Skeletal muscle satellite cell (primary cell): Measurements from ENCODE around the gene PGLYRP4.

Source experiments
- H3K27me3 ChIP-seq: 2 replicates; pipeline ENCODE4 v1.7.0; 2013; ENCODE audit warnings: low read length; ENCODE audit not compliant: control insufficient read depth, insufficient read depth
- H3K36me3 ChIP-seq: 2 replicates; pipeline ENCODE4 v1.7.0; 2013; ENCODE audit warnings: mild to moderate bottlenecking, control low read depth, low read length; ENCODE audit not compliant: insufficient read depth
- H3K4me1 ChIP-seq: 2 replicates; pipeline ENCODE4 v1.7.0; 2013; ENCODE audit warnings: low read length; ENCODE audit not compliant: control insufficient read depth, insufficient read depth
- H3K4me2 ChIP-seq: 2 replicates; pipeline ENCODE4 v1.7.0; 2013; ENCODE audit warnings: mild to moderate bottlenecking, low read length
- H3K4me3 ChIP-seq: 2 replicates; pipeline ENCODE4 v1.7.0; 2013; ENCODE audit warnings: low read length
- H3K9ac ChIP-seq: 2 replicates; pipeline ENCODE4 v1.7.0; 2013; ENCODE audit warnings: mild to moderate bottlenecking, low read depth, low read length, moderate library complexity
- H3K9me3 ChIP-seq: replicated peaks from 2 replicates; pipeline ENCODE4 v1.7.0; 2013; ENCODE audit warnings: mild to moderate bottlenecking, control low read depth, low read length

The PGLYRP4 gene

GRCh38 chr1:153372571-153372970 is 23.9 kb upstream of the PGLYRP4 start:
- Histone ChIP-seq H3K4me3 (no peak overlapping the region), H3K9ac (no peak overlapping the region), H3K4me2 (no peak overlapping the region), H3K4me1 (no peaks in the 10 kb centered on the region), H3K9me3 (no peaks in the 10 kb centered on the region), H3K36me3 (no peaks in the 10 kb centered on the region), H3K27me3 (peaks cover 9% of the 10 kb centered on the region)

DNA sequence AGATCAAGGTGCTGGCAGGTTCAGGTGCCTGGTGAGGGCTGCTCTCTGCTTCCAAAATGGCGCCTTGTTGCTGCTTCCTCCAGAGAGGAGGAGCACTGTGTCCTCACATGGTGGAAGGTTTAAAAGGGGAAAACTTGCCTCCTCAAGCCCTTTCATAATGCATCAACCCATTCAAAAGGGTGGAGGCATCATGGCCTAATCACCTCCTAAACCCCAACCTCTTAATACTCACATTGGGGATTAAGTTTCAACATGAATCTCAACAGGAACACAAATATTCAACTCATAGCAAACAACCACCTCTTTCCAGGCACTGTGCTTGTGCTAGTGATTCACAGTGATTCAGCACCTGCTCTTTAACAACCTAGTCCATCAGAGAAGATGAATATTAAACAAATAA is 22.6 kb upstream of the PGLYRP4 start:
- Histone ChIP-seq H3K4me2 (no peak overlapping the region), H3K27me3 (peaks cover 18% of the 10 kb centered on the region), H3K9ac (no peak overlapping the region), H3K36me3 (no peaks in the 10 kb centered on the region), H3K4me3 (no peak overlapping the region), H3K4me1 (no peaks in the 10 kb centered on the region), H3K9me3 (no peaks in the 10 kb centered on the region)

- H3K9ac ChIP-seq: no peak overlapping the region
- no peak overlapping the region for H3K4me2 ChIP-seq
- peaks cover 20% of the 10 kb centered on the region for H3K27me3 ChIP-seq
- no peaks in the 10 kb centered on the region for H3K4me1 ChIP-seq
- no peaks in the 10 kb centered on the region for H3K36me3 ChIP-seq
- H3K9me3 ChIP-seq: no peaks in the 10 kb centered on the region
- H3K4me3 ChIP-seq: no peak overlapping the region
Measured at GRCh38 chr1:153370146-153370545, 21.5 kb upstream of the PGLYRP4 start.

DNA sequence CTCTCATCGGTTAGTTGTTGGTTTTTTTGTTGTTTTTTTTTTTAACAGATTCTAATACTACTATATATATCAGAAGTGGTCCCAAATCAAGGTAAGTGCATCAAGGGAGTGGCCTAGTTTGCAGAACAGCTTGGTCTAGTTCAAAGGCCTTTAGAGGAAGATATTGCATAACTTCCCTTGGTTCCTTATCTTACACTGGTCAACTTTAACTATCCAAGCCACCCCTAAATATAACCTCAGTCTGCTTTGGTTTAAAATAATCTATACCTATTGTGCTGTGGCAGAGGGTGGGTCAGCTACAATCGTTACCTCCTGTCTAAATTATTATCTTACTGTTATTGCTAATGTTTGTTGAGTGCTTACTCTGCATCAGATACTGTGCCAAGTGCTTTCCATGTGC is 19.9 kb upstream of the PGLYRP4 start:
- Histone ChIP-seq H3K4me3 (no peak overlapping the region), H3K9ac (no peak overlapping the region), H3K27me3 (peaks cover 33% of the 10 kb centered on the region), H3K9me3 (no peaks in the 10 kb centered on the region), H3K36me3 (no peaks in the 10 kb centered on the region), H3K4me1 (no peaks in the 10 kb centered on the region), H3K4me2 (no peak overlapping the region)

GRCh38 chr1:153367090-153367489 is 18.4 kb upstream of the PGLYRP4 start:
- no peaks in the 10 kb centered on the region for H3K4me1 ChIP-seq
- no peak overlapping the region for H3K4me2 ChIP-seq
- no peaks in the 10 kb centered on the region for H3K36me3 ChIP-seq
- H3K9me3 ChIP-seq: no peaks in the 10 kb centered on the region
- no peak overlapping the region for H3K4me3 ChIP-seq
- H3K27me3 ChIP-seq: peaks cover 43% of the 10 kb centered on the region
- no peak overlapping the region for H3K9ac ChIP-seq

GRCh38 chr1:153366261-153366660 is 17.6 kb upstream of the PGLYRP4 start:
- Histone ChIP-seq H3K36me3 (no peaks in the 10 kb centered on the region), H3K4me3 (no peak overlapping the region), H3K4me2 (no peak overlapping the region), H3K27me3 (peaks cover 46% of the 10 kb centered on the region), H3K9ac (no peak overlapping the region), H3K4me1 (no peaks in the 10 kb centered on the region), H3K9me3 (no peaks in the 10 kb centered on the region)

- Histone ChIP-seq H3K9me3 (no peaks in the 10 kb centered on the region), H3K9ac (no peak overlapping the region), H3K4me1 (no peaks in the 10 kb centered on the region), H3K36me3 (no peaks in the 10 kb centered on the region), H3K4me3 (no peak overlapping the region), H3K4me2 (no peak overlapping the region), H3K27me3 (peaks cover 50% of the 10 kb centered on the region)
Measured at GRCh38 chr1:153365696-153366095, 17.1 kb upstream of the PGLYRP4 start.

- Histone ChIP-seq H3K9me3 (no peaks in the 10 kb centered on the region), H3K4me2 (no peak overlapping the region), H3K27me3 (peaks cover 50% of the 10 kb centered on the region), H3K9ac (no peak overlapping the region), H3K4me1 (no peaks in the 10 kb centered on the region), H3K36me3 (no peaks in the 10 kb centered on the region), H3K4me3 (no peak overlapping the region)
Measured at GRCh38 chr1:153364766-153365666, 16.4 kb upstream of the PGLYRP4 start.

- Histone ChIP-seq H3K4me3 (no peak overlapping the region), H3K36me3 (no peaks in the 10 kb centered on the region), H3K4me2 (no peak overlapping the region), H3K4me1 (no peaks in the 10 kb centered on the region), H3K27me3 (peaks cover 50% of the 10 kb centered on the region), H3K9ac (no peak overlapping the region), H3K9me3 (no peaks in the 10 kb centered on the region)
Measured at GRCh38 chr1:153364156-153364555, 15.5 kb upstream of the PGLYRP4 start.

DNA sequence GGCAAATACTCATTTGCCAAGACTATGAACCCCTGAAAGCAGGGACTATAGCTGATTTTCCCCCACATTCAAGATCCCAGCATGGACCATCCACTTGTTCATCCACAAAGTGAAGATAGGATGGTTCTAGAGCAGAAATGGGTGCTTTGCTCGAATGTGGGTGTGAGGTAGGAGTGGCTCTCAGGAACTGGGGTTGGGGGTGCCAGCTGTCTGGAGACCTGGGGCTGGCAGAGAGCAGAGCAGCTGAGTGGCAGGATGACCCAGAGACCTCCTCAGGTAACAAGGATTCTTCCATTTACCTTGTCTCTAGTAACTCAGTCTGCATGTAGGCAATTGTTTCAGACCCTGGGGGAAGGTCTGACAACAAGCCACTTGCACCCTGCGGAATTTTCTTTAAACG is 15.0 kb upstream of the PGLYRP4 start:
- Histone ChIP-seq H3K9ac (no peak overlapping the region), H3K4me1 (no peaks in the 10 kb centered on the region), H3K4me3 (no peak overlapping the region)

GRCh38 chr1:153362187-153362775 is 13.6 kb upstream of the PGLYRP4 start:
- H3K9ac ChIP-seq: no peak overlapping the region
- no peak overlapping the region for H3K4me3 ChIP-seq
- no peaks in the 10 kb centered on the region for H3K36me3 ChIP-seq
- H3K27me3 ChIP-seq: peaks cover 47% of the 10 kb centered on the region
- no peaks in the 10 kb centered on the region for H3K4me1 ChIP-seq
- H3K4me2 ChIP-seq: no peak overlapping the region
- H3K9me3 ChIP-seq: no peaks in the 10 kb centered on the region

More for the DNA sequence above, 15.0 kb upstream of the PGLYRP4 start:
- H3K4me2 ChIP-seq: no peak overlapping the region
- H3K36me3 ChIP-seq: no peaks in the 10 kb centered on the region
- H3K27me3 ChIP-seq: peaks cover 53% of the 10 kb centered on the region
- no peaks in the 10 kb centered on the region for H3K9me3 ChIP-seq
